Liver (tissue), 9 donors: ENCODE results near the gene KCNMA1. TPM values are rescaled to one million over a fixed set of nuclear protein-coding genes. Genes with fewer than 3 reads are reported as not detected.

ENCODE experiments used
- DNase-seq: peaks from one replicate; pipeline ENCODE4 v3.0.0-alpha.2; 2017; ENCODE audit warnings: low spot score
- H3K27ac ChIP-seq, 2 donors: one replicate each; pipeline ENCODE4 v1.7.0; 2013; ENCODE audit warnings: inconsistent platforms in 2 of 2, low read length in 2 of 2, control low read depth in 1 of 2, low read depth in 1 of 2, mild to moderate bottlenecking in 1 of 2
- H3K27me3 ChIP-seq, 4 donors: one replicate each; pipeline versions ENCODE4 v1.6.1 to v1.7.0; 2013; ENCODE audit warnings: low read length in 3 of 4, inconsistent platforms in 1 of 4, mild to moderate bottlenecking in 1 of 4, moderate library complexity in 1 of 4; ENCODE audit not compliant: control insufficient read depth in 4 of 4, insufficient read depth in 4 of 4
- H3K36me3 ChIP-seq, 4 donors: one replicate each; pipeline versions ENCODE4 v1.6.1 to v1.7.0; 2013; ENCODE audit warnings: low read length in 3 of 4, mild to moderate bottlenecking in 3 of 4, low read depth in 1 of 4, moderate library complexity in 1 of 4; ENCODE audit not compliant: control insufficient read depth in 4 of 4, insufficient read depth in 3 of 4
- H3K4me1 ChIP-seq, 4 donors: one replicate each; pipeline versions ENCODE4 v1.6.1 to v1.7.0; 2013; ENCODE audit warnings: low read length in 3 of 4, mild to moderate bottlenecking in 3 of 4, moderate library complexity in 1 of 4; ENCODE audit not compliant: control insufficient read depth in 4 of 4, insufficient read depth in 4 of 4
- H3K4me3 ChIP-seq, 3 donors: one replicate each; pipeline versions ENCODE4 v1.6.1 to v1.7.0; 2013; ENCODE audit warnings: low read length in 3 of 3, control low read depth in 1 of 3, low read depth in 1 of 3, mild to moderate bottlenecking in 1 of 3
- H3K9ac ChIP-seq, 2 donors: one replicate each; pipeline ENCODE4 v1.7.0; 2013; ENCODE audit warnings: low read length in 2 of 2, mild to moderate bottlenecking in 2 of 2, moderate library complexity in 2 of 2, control low read depth in 1 of 2, low read depth in 1 of 2
- H3K9me3 ChIP-seq, 4 donors: one replicate each; pipeline versions ENCODE4 v1.6.1 to v1.7.0; 2013; ENCODE audit warnings: low read length in 3 of 4; ENCODE audit not compliant: control insufficient read depth in 4 of 4
- ATF3 ChIP-seq: IDR thresholded peaks from 2 replicates; pipeline ENCODE4 v1.6.1; 2016; ENCODE audit warnings: antibody characterized with exemption
- FOXA1 ChIP-seq: IDR thresholded peaks from 2 replicates; pipeline ENCODE4 v1.6.1; 2016; ENCODE audit warnings: antibody characterized with exemption
- FOXA2 ChIP-seq: IDR thresholded peaks from 2 replicates; pipeline ENCODE4 v1.6.1; 2016; ENCODE audit warnings: antibody characterized with exemption
- GABPA ChIP-seq, 2 donors: IDR thresholded peaks in 1 of 2; conservative IDR thresholded peaks in 1 of 2; 2 replicates each; pipeline ENCODE4 v1.6.1; 2016; ENCODE audit warnings: antibody characterized with exemption in 2 of 2, mild to moderate bottlenecking in 1 of 2, moderate library complexity in 1 of 2
- HNF4A ChIP-seq, 2 donors: conservative IDR thresholded peaks; 2 replicates each; pipeline ENCODE4 v1.6.1; 2016; ENCODE audit warnings: antibody characterized with exemption in 2 of 2, mild to moderate bottlenecking in 2 of 2
- HNF4G ChIP-seq: IDR thresholded peaks from 2 replicates; pipeline ENCODE4 v1.6.1; 2016; ENCODE audit warnings: antibody characterized with exemption
- JUND ChIP-seq, 2 donors: IDR thresholded peaks; 2 replicates each; pipeline ENCODE4 v1.6.1; 2016; ENCODE audit warnings: antibody characterized with exemption in 2 of 2
- MAX ChIP-seq: IDR thresholded peaks from 2 replicates; pipeline ENCODE4 v1.6.1; 2016; ENCODE audit warnings: antibody characterized with exemption
- NR2F2 ChIP-seq: IDR thresholded peaks from 2 replicates; pipeline ENCODE4 v1.6.1; 2016; ENCODE audit warnings: antibody characterized with exemption
- RAD21 ChIP-seq, 2 donors: IDR thresholded peaks; 2 replicates each; pipeline ENCODE4 v1.6.1; 2016; ENCODE audit warnings: antibody characterized with exemption in 2 of 2, mild to moderate bottlenecking in 2 of 2
- REST ChIP-seq: IDR thresholded peaks from 2 replicates; pipeline ENCODE4 v1.6.1; 2016; ENCODE audit warnings: antibody characterized with exemption, mild to moderate bottlenecking
- RXRA ChIP-seq, 2 donors: IDR thresholded peaks; 2 replicates each; pipeline ENCODE4 v1.6.1; 2017 to 2018; ENCODE audit warnings: antibody characterized with exemption in 2 of 2, mild to moderate bottlenecking in 1 of 2
- SP1 ChIP-seq: IDR thresholded peaks from 2 replicates; pipeline ENCODE4 v1.6.1; 2018; ENCODE audit warnings: antibody characterized with exemption, mild to moderate bottlenecking
- TAF1 ChIP-seq: conservative IDR thresholded peaks from 2 replicates; pipeline ENCODE4 v1.6.1; 2016; ENCODE audit warnings: antibody characterized with exemption, mild to moderate bottlenecking
- YY1 ChIP-seq: IDR thresholded peaks from 2 replicates; pipeline ENCODE4 v1.6.1; 2016; ENCODE audit warnings: antibody characterized with exemption, mild to moderate bottlenecking
- ZBTB33 ChIP-seq: IDR thresholded peaks from 2 replicates; pipeline ENCODE4 v1.6.1; 2016; ENCODE audit warnings: antibody characterized with exemption
- WGBS: extraction: QIAGEN DNeasy Blood & Tissue Kit; methylation state at CpG from one replicate; pipeline ENCODE4 v1.1.7; 2013; 5-methylcytosine and 5-hydroxymethylcytosine counted together
- polyA plus RNA-seq, 2 donors: library from polyadenylated mRNA; stranded (reverse) in 1 of 2; unstranded in 1 of 2; fragments of 200-250 nt in 1 of 2; fragments of >200 nt in 1 of 2; fragmentation: Nextera tagmentation in 1 of 2; extraction: Ambion mirVana in 1 of 2; gene quantifications; one replicate each; pipeline versions ENCODE4 v1.2.1 to v1.2.3, GENCODE V29; 2013 to 2015
- total RNA-seq, 2 donors: library from RNA; depleted of rRNA; stranded (reverse); fragments of >200 nt; gene quantifications; one replicate each; pipeline ENCODE4 v1.2.3, GENCODE V29; 2014
- donor health status: healthy.
- donor health status: healthy.
- donor health status: healthy.
- donor health status: healthy.
- donor health status: healthy.

KCNMA1 gene
- total and polyA plus RNA-seq, 4 donors, result 2.5 to 9.7 (median 4.7) TPM

- no peak for DNase-seq
- H3K9me3 ChIP-seq, result no peaks in the 10 kb centered on the region
- H3K4me3 ChIP-seq, result no peak overlapping the region
- no peaks in the 10 kb centered on the region for H3K4me1 ChIP-seq
- TF ChIP-seq ZBTB33 (no peak), ATF3 (no peak), GABPA (IDR thresholded peaks at IDR 0.05 in 1 of 2, conservative IDR thresholded peaks at IDR 0.05 in 1 of 2) (no peak), SP1 (no peak), FOXA1 (no peak), JUND (IDR thresholded peaks at IDR 0.05) (no peak), RXRA (IDR thresholded peaks at IDR 0.05) (no peak)
- H3K27ac ChIP-seq, result no peak overlapping the region
- no peak overlapping the region for H3K9ac ChIP-seq
- 38% methylated on average over 1 of the region's 1 CpG for WGBS
- no peaks in the 10 kb centered on the region for H3K27me3 ChIP-seq
- H3K36me3 ChIP-seq, result peaks cover 0 to 17% (median 10%) of the 10 kb centered on the region in 4 donors
Observed at GRCh38 chr10:76950354-76950753, 687.3 kb downstream of the KCNMA1 start.

- DNase-seq, result no peak
- WGBS, result 95% methylated on average over 1 of the region's 1 CpG
- TF ChIP-seq HNF4A (conservative IDR thresholded peaks at IDR 0.05), result no peak
- TF ChIP-seq TAF1, result no peak
- TF ChIP-seq FOXA2, result no peak
- TF ChIP-seq YY1, result no peak
- TF ChIP-seq MAX, result no peak
- TF ChIP-seq SP1, result no peak
- TF ChIP-seq ZBTB33, result no peak
- no peak for TF ChIP-seq NR2F2
- TF ChIP-seq GABPA (IDR thresholded peaks at IDR 0.05 in 1 of 2, conservative IDR thresholded peaks at IDR 0.05 in 1 of 2), result no peak
- TF ChIP-seq JUND (IDR thresholded peaks at IDR 0.05), result no peak
- TF ChIP-seq ATF3, result no peak
- no peak for TF ChIP-seq REST
- TF ChIP-seq RAD21 (IDR thresholded peaks at IDR 0.05), result no peak
- no peak for TF ChIP-seq FOXA1
- TF ChIP-seq HNF4G, result no peak
- Histone ChIP-seq H3K4me1 (no peaks in the 10 kb centered on the region), H3K27ac (no peak overlapping the region), H3K9me3 (no peaks in the 10 kb centered on the region), H3K27me3 (no peaks in the 10 kb centered on the region), H3K36me3 (peaks cover 0 to 26% (median 12%) of the 10 kb centered on the region in 4 donors), H3K9ac (no peak overlapping the region), H3K4me3 (no peak overlapping the region)
Observed at GRCh38 chr10:76946270-76946669, 691.3 kb downstream of the KCNMA1 start.
